ENCODE results near the gene GORASP2. TPM values are rescaled to one million over a fixed set of nuclear protein-coding genes. Genes with fewer than 3 reads are reported as not detected.

GORASP2 gene
- total RNA-seq (2013), result 16.6 TPM
- polyA plus RNA-seq, result 10 to 100 TPM; 34.5 to 51.2 (median 46.5) TPM
- 9.8 and 16.7 TPM in 2 replicates for polyA minus RNA-seq
- 8.5 to 21.3 (median 16.9) reads per million in 11 experiments for total RNA-seq

DNA sequence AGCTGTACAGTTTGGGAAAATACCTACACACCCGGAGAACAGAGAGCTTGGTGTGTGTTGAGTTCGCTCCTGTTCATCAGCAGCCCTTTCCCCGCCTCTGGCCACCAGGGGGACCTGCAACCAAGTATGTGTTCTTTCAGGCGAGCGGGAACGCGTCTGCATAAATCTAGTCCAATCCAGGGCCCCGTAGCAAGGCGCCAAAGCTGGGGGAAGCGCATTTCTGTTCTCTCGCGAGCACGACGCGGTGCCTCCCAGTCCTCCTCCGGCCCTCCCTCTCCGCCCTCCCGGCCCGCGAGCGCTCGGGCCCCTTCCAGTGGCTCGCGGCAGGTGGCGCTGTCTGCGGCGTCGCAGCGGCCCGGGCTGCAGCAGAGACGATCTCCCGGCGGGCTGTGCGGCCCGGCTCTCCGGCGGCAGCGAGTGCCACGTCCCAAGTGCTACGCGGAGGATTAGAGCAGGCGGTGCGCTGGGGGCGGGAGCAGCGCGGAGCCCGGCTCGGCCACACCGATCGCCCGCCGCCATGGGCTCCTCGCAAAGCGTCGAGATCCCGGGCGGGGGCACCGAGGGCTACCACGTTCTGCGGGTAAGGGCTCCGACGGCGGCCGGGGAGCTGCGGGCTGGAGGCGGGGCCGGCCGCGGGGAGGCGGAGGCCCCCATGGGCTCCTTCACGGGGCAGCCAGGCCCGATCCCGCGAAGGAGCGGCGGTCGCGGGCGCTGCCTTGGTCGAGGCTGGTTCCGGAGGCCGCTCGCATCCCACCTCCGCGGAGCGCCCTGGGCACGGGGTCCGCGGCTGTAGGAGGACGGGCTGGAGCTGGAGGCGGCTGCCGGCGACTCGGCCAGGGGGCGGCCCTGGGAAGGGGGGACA, at the start of gene GORASP2:
TSS of gene GORASP2 (plus strand) at position 430 of the 862 bp plus-strand sequence. CDS start at position 518, 88 bp downstream.
- H3K36me3 ChIP-seq (replicated peaks in 1 of 2; ENCODE audit: control insufficient read depth in 1 of 2, insufficient read depth in 2 of 2, low read length in 2 of 2), result no peaks in the 10 kb centered on the region
- Mint-ChIP-seq H3K9me3 (peaks cover 9 to 16% (median 12%) of the 10 kb centered on the region in 7 donors), H3K4me3 (peak within 1 kb of the TSS; percentile 88 to 94), H3K4me1 (peaks cover 37% of the 10 kb centered on the region), H3K27me3 (ENCODE audit: low read depth in 3 of 3) (peaks cover 0 to 3% (median 2%) of the 10 kb centered on the region in 3 donors), H3K36me3 (peaks cover 0 to 2% of the 10 kb centered on the region in 2 donors), H3K27ac (peak within 1 kb of the TSS; percentile 76 to 92 (median 87))
- WGBS (ENCODE audit: insufficient coverage), result under 1% methylated on average over 84 of the region's 95 CpGs
- TF ChIP-seq, protein P1, sequence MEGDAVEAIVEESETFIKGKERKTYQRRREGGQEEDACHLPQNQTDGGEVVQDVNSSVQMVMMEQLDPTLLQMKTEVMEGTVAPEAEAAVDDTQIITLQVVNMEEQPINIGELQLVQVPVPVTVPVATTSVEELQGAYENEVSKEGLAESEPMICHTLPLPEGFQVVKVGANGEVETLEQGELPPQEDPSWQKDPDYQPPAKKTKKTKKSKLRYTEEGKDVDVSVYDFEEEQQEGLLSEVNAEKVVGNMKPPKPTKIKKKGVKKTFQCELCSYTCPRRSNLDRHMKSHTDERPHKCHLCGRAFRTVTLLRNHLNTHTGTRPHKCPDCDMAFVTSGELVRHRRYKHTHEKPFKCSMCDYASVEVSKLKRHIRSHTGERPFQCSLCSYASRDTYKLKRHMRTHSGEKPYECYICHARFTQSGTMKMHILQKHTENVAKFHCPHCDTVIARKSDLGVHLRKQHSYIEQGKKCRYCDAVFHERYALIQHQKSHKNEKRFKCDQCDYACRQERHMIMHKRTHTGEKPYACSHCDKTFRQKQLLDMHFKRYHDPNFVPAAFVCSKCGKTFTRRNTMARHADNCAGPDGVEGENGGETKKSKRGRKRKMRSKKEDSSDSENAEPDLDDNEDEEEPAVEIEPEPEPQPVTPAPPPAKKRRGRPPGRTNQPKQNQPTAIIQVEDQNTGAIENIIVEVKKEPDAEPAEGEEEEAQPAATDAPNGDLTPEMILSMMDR (IDR thresholded peaks at IDR 0.05), result peak; percentile 99
- peaks cover 42% of the 10 kb centered on the region for H4K20me1 ChIP-seq (ENCODE audit: insufficient read depth, low read length)
- peaks cover 7 to 10% of the 10 kb centered on the region in 2 donors for H3K9me3 ChIP-seq (replicated peaks in 1 of 2; ENCODE audit: control insufficient read depth in 1 of 2, insufficient read depth in 1 of 2, low read length in 2 of 2)
- peak within 1 kb of the TSS; percentile 96 for H2AFZ ChIP-seq (ENCODE audit: insufficient read depth, low read depth, low read length, poor library complexity, severe bottlenecking)
- intact Hi-C loops (cut with micrococcal nuclease), result loop anchor here in 1 of 2 donors (10.0 kb wide), 1 partner anchor 1626 kb away; the partner anchor contains the start of gene PDK1
- H3K4me1 ChIP-seq (ENCODE audit: control insufficient read depth in 1 of 2, insufficient read depth in 2 of 2, low read length in 2 of 2), result peaks cover 22 to 30% of the 10 kb centered on the region in 2 donors
- peak within 1 kb of the TSS; percentile 94 for H3K9ac ChIP-seq (ENCODE audit: insufficient read depth, low read length, poor library complexity, severe bottlenecking)
- H3K4me2 ChIP-seq (replicated peaks; ENCODE audit: extremely low read depth, low read length, poor library complexity, severe bottlenecking), result peak within 1 kb of the TSS; percentile 95
- peak within 1 kb of the TSS; percentile 72 to 94 (median 92) for H3K4me3 ChIP-seq (replicated peaks in 1 of 3; ENCODE audit: low read depth in 2 of 3, low read length in 3 of 3)
- DNase-seq, result peak; percentile 97 to 99 (median 98)
- peaks cover 49% of the 10 kb centered on the region for H3K79me2 ChIP-seq (ENCODE audit: insufficient read depth, low read length)
- peak within 1 kb of the TSS; percentile 55 to 88 for H3K27ac ChIP-seq (ENCODE audit: low read depth in 1 of 2, low read length in 2 of 2)
- no peaks in the 10 kb centered on the region for H3K27me3 ChIP-seq (ENCODE audit: control insufficient read depth in 2 of 2, insufficient read depth in 2 of 2, low read length in 2 of 2)

DNA sequence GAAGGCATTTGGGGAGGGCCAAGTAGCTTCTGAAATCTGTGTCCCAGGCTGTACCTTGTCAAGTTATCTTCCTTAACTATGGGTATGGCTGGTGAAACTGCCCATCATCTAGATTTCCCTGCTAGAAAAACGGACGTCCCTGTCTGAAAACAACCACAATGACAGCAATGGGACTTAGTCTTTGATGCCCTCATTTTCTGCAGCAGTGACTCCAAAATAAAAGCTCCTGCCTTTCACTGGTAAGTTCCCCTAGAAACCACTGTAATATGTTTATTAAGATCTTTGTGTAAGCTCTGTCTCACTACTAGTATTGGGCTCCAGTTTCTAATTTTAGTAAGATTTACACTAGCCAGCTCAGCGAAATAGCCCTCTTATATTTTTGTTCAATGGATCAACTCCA, 47.2 kb upstream of the GORASP2 start:
- H3K4me1 Mint-ChIP-seq, result peaks cover 7% of the 10 kb centered on the region
- Histone ChIP-seq H3K4me1 (ENCODE audit: control insufficient read depth in 1 of 2, insufficient read depth in 2 of 2, low read length in 2 of 2) (no peaks in the 10 kb centered on the region), H3K9ac (ENCODE audit: insufficient read depth, low read length, poor library complexity, severe bottlenecking) (no peak overlapping the region), H4K20me1 (ENCODE audit: insufficient read depth, low read length) (no peaks in the 10 kb centered on the region), H3K4me3 (replicated peaks in 1 of 3; ENCODE audit: low read depth in 2 of 3, low read length in 3 of 3) (no peak overlapping the region), H3K79me2 (ENCODE audit: insufficient read depth, low read length) (no peaks in the 10 kb centered on the region), H3K36me3 (replicated peaks in 1 of 2; ENCODE audit: control insufficient read depth in 1 of 2, insufficient read depth in 2 of 2, low read length in 2 of 2) (no peaks in the 10 kb centered on the region), H3K27me3 (ENCODE audit: control insufficient read depth in 2 of 2, insufficient read depth in 2 of 2, low read length in 2 of 2) (no peaks in the 10 kb centered on the region), H2AFZ (ENCODE audit: insufficient read depth, low read depth, low read length, poor library complexity, severe bottlenecking) (no peak overlapping the region), H3K27ac (ENCODE audit: low read depth in 1 of 2, low read length in 2 of 2) (no peak overlapping the region), H3K4me2 (replicated peaks; ENCODE audit: extremely low read depth, low read length, poor library complexity, severe bottlenecking) (no peak overlapping the region), H3K9me3 (replicated peaks in 1 of 2; ENCODE audit: control insufficient read depth in 1 of 2, insufficient read depth in 1 of 2, low read length in 2 of 2) (no peaks in the 10 kb centered on the region)
- H3K27ac Mint-ChIP-seq, result no peak overlapping the region
- no peak for DNase-seq
- intact Hi-C loops (cut with micrococcal nuclease), result no loop called here
- WGBS (ENCODE audit: insufficient coverage), result 80% methylated on average over 1 of the region's 3 CpGs
- peaks cover 0 to 6% (median 1%) of the 10 kb centered on the region in 7 donors for H3K9me3 Mint-ChIP-seq
- peaks cover 1 to 7% (median 6%) of the 10 kb centered on the region in 3 donors for H3K27me3 Mint-ChIP-seq (ENCODE audit: low read depth in 3 of 3)
- H3K4me3 Mint-ChIP-seq, result no peak overlapping the region
- no peaks in the 10 kb centered on the region for H3K36me3 Mint-ChIP-seq
- TF ChIP-seq, protein P1 (IDR thresholded peaks at IDR 0.05), result no peak

All from CD14-positive monocyte (primary cell).